Astrocyte of the hippocampus (primary cell): Measurements from ENCODE around the gene SPATA13.

Source experiments
- DNase-seq: peaks from one replicate; pipeline ENCODE4 v3.0.0; 2011; ENCODE audit warnings: low read depth, low spot score

The SPATA13 gene

DNA sequence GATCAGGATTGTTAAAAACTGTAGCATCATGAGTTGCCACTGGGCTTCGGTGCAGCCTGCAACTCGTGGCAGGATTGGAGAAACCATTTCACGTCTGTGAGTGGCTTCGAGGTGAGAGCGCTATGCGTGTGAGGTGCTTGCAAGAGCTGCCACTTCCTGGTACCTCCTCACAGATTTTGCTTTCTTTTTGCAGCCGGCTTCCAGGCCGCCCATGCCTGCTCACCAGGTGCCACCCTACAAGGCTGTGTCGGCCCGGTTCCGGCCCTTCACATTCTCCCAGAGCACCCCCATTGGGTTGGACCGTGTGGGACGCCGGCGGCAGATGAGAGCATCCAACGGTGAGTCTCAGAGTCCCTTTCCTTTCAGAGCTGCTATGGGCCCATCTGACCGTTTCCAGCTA lies 91.0 kb downstream of the SPATA13 start:
- no peak for DNase-seq

DNA sequence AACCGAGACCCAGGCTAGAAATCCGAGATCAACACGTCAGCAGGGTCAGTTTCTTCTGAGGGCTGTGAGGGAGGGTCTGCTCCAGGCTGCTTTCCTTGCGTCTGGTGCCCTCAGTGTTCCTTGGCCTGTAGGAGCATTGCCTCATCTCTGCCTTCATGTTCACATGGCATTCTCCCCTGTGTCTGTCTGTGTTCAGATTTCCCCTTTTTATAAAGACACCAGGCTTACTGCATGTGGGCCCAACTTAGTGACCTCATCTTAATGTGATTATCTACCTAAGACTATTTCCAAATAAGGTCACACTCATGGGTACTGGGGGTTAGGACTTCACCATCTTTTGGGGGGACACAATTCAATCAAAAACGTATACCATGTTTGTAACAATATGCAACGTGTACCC lies 91.6 kb downstream of the SPATA13 start:
- DNase-seq = no peak

DNA sequence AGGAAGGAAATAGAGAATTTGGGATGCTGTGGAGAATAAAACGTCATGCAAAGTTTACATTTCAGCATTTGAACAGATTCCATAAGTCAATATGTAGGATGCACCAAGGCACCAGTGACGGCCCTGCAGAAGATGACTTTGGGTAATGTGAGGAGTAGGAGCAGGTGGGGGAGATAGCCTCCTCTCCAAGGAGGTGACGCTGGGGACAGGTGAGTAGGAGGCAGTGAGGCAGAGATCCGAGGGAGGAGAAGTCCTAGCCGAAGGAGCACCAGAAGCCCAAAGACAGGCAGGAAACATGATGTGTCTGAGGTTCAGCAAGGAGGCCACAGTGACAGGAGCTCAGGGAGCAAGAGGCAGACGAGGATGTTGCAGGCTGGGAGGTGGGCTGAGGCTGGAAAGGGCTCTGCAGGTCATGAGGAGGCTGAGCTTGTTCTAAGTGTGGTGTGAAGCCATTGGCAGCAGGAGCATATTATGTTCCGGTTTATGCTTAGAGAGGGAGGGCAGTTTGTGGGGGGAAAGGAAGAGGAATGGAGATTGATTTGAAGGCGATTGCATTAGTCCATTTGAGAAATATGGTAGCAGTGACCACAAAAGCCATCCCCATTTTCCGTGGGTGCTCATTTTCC lies 93.1 kb downstream of the SPATA13 start:
- DNase-seq = no peak

DNA sequence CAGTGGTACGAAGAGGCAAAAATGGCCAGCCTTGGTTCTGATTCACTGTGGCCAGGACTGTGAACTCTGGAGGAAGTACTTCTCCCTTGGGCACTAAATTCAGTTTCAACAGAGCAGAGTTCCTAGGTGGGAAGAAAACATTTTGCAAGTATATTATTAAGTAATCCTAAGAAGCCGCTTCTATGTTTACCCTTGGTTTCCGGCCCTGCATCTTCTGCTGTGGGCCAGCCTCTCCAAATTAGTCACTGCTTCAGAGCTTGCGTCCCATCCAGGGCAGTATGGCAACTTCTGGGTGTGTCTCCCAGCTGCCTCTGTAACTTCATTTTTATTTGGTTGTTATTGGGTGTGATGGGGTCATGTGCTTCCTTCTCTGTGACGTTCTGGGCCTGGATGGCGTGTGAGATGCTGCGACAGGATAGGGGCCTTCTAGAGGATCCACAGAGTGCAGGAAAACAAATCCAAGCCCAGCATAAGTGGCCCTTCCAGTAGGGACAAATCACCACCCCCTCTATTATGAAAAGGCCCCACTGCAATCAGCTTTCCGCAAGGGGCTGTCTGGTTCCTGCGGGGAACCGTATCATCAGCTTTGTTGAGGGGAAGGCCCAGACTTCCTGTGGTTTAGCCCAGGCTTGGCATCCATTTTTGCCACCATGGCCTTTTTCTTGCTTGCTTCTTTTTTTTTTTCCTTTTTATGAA lies 93.8 kb downstream of the SPATA13 start:
- DNase-seq = no peak

- no peak for DNase-seq
Observed at GRCh38 chr13:24257497-24257896, 97.0 kb downstream of the SPATA13 start.

DNA sequence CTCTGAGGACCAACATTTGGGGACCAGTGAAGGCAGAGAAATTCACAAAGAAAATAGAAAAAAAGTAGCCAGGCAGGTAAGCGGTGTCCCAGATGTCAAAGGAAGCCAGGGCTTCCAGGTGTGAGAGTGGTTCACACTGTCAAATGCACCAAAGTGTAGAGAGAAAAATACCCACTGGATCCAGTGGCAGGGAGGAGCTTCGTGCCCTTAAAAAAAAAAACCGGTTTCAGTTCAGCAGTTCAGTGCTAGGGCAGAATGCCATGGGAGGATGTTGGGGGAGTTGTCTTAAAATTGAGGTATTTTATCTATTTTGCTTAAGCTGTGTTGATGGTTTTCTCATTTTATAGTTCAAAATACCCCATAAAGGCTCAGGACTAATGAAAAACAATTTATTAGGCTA lies 101.0 kb downstream of the SPATA13 start:
- DNase-seq = no peak

GRCh38 chr13:24263632-24264031 lies 103.1 kb downstream of the SPATA13 start:
- DNase-seq = peak; percentile 38

DNA sequence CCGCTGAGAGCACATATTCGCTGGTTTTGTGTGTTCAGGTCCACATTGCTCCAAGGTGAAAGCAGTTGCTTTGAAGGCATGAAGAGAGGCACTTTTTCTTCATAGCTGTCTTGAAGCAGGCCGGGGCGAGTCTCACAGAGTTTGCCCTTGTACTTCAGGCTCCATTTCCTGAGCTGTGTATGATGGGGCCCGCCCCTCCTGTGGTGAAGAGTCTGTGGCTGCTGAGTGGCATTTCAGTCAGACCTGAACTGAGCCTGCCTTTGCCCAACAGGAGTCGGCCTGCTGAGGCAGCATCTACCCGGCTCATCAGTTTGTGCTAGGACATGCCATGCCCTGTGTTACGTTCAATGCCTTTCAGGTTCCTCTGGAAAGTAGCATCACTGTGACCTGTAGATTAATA lies 104.5 kb downstream of the SPATA13 start:
- DNase-seq = no peak

GRCh38 chr13:24265453-24265852 lies 104.9 kb downstream of the SPATA13 start:
- DNase-seq = no peak

- no peak for DNase-seq
Observed at GRCh38 chr13:24267274-24267673, 106.8 kb downstream of the SPATA13 start.

- DNase-seq = no peak
Observed at GRCh38 chr13:24267801-24268200, 107.3 kb downstream of the SPATA13 start.

GRCh38 chr13:24269821-24270220 lies 109.3 kb downstream of the SPATA13 start:
- DNase-seq = no peak

DNA sequence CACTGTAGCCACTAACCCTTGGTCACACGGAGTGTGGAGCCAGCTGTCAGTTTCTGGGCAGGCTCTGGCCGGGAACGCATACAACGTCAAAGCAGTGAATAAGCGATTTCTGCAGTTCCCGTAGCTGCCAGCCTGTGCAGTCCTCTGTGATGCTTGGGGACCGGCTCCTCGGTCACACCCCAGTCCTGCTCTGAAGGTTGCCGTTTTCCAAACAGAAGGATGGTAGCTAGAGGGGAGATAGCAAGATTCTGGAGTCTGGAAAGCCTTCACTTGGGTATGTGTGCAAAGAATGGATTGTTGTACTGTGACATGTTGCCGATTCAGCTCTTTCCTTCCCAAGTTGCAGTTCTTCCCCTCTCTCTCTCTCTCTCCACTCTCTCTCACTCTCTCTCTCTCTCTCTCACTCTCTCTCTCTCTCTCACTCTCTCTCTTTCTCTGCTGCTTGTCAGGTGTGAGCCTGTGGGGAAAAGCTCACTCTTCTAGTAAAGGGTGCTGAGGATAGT lies 110.2 kb downstream of the SPATA13 start:
- peak; percentile 73 for DNase-seq

GRCh38 chr13:24271231-24271600 lies 110.7 kb downstream of the SPATA13 start:
- no peak for DNase-seq

DNA sequence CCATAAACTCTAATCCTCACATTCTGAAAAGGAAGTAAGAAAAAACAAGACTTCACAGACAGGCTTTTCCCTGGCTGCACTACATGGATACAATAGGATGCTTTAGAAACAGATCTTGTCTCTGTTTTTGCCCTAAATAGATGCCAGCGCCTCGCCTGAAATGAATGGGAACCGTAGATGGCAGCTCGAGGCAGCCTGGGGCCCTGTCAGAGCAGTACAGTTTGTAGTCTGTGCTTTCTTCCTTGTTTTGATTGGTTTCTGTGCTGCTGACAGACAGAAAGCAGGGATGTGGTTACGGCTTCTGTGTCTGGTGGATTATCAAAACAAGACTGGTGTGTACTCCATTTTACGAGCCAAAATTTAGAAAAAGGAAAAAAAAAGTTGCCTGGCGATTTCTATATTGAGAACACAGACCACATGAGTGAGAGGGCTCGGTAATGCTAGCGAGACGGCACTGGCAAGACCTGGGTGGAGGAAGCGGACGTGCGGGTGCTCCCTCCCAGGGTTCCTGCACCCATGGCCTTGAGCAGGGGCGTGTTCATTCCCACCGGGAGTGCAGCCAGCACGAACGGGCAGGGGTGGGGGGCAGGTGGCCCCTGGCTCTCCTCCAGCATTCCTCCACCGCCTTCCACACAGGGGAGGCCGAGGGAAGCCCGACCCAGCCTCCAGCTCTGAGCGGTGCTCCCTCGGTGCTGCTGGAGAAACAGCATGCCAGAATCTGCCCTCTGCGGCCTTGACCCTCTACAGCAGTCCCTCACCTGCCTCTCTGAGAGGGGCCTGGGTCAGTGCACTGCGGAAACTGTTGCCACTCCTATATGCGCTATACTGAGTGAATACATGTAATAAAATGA lies 111.3 kb downstream of the SPATA13 start:
- DNase-seq = peak; percentile 86

GRCh38 chr13:24272452-24273161 lies 112.1 kb downstream of the SPATA13 start:
- peak; percentile 19 for DNase-seq

DNA sequence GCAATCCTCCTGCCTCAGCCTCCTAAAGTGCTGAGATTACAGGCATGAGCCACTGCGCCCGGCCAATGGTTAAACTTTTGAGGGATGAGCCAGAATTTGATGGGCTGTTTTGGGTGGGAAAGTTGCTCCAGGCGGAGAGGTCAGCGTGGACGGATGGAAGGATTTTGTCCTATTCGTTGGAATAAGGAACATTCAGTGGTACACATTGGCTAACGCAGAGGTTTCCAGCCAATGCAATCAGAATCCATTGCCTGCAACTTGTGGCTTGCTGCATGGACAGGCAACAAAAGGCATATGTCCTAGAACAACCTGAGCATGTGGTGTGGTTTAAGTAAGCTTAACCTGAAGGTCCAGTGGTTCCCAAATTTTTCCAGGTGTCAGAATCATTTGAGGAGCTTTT lies 113.4 kb downstream of the SPATA13 start:
- no peak for DNase-seq

- no peak for DNase-seq
Observed at GRCh38 chr13:24274452-24275021, 114.0 kb downstream of the SPATA13 start.

DNA sequence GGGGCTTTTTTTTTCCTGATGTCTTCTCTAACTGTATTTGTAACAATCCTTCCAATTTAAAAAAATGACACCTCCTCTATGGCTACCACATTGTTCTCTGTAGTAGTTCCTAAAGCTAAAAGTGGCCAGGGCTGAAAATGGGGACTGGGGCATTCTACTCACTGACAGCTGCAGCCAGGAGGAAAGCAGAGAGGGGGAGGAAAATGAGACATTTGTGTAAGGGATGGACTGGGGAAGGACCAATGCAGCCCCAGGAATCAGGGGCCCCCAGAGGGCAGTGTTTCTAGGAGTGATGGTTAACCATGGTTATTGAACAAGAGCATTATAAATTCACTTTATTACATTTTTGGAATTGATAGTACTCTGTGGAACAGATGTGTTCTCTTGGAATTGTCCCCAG lies 114.5 kb downstream of the SPATA13 start:
- DNase-seq = no peak

- no peak for DNase-seq
Observed at GRCh38 chr13:24276306-24276705, 115.8 kb downstream of the SPATA13 start.

DNA sequence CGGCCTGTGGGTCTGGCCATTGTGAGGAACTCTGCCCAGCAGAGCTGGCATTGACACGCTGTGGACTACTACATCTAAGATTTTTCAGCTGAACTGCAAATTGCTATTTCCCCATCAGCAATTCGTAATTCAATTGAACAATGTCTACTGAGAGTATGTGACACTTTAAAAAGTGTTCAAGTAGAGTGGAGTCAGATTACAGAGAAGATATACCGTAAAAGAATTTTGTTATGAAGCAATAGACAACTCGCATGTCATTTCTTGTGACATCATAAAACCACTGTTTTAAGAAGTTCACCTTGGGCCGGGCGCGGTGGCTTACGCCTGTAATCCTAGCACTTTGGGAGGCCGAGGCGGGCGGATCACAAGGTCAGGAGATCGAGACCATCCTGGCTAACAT lies 116.3 kb downstream of the SPATA13 start:
- DNase-seq = no peak

DNA sequence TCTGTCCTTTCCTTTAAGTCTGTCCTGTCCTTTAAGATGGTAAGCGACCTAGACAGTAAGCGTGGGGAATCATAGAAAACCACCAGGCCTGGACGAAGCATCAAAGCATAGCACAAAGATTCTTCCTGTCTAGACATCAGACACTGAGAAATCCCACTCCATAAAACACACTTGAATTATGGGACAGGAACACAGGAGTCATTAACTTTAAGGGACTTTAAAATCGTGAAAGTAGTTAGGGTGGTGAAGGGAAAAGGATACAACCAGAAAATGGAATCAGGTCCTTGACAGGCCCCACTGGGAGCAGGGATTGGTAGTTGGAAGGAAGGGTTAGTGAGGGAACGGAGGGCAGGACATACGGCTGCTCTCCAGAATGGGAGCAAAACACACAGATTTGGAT lies 117.2 kb downstream of the SPATA13 start:
- no peak for DNase-seq
